ENCODE measurements around the gene ZNF117.

The ZNF117 gene

GRCh38 chr7:64934478-64934877, 56.4 kb downstream of the ZNF117 start:
- TF ChIP-seq REST (IDR thresholded peaks at IDR 0.05; ENCODE audit: insufficient read depth in 1 of 2, low read depth in 2 of 2, low read length in 2 of 2) (no peak), POLR2AphosphoS5 (IDR thresholded peaks at IDR 0.05; ENCODE audit: low read depth, low read length) (no peak), FOXP2 (optimal IDR thresholded peaks at IDR 0.05; ENCODE audit: borderline replicate concordance, extremely low read depth, extremely low read length, insufficient read depth) (no peak), SIN3A (IDR thresholded peaks at IDR 0.05; ENCODE audit: borderline replicate concordance, insufficient read depth, low read length) (no peak), TAF1 (IDR thresholded peaks at IDR 0.05; ENCODE audit: borderline replicate concordance, insufficient read depth, low read length) (no peak)

All from PFSK-1 (cell line).